ENCODE results near the gene ACOXL.

ACOXL gene

DNA sequence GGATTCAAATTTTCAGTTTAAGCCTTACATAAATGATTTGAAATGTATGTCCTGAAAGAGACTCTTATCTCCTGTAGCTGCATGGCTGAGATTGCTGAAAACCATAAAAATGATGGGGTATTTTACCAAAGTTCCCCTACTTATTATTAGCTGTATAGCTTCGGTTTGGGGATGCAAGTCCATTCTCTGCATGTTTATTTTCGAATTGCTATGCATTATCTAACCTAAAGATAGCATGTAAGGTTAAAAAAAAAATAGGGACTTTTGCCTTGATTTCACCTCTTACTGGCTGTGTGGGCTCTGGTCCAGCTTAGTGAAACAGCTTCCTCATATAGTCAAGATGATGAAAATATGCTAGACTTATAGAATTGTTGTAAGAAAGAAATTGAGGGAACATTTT, 14.0 kb upstream of the ACOXL start:
- TF ChIP-seq, protein P1, sequence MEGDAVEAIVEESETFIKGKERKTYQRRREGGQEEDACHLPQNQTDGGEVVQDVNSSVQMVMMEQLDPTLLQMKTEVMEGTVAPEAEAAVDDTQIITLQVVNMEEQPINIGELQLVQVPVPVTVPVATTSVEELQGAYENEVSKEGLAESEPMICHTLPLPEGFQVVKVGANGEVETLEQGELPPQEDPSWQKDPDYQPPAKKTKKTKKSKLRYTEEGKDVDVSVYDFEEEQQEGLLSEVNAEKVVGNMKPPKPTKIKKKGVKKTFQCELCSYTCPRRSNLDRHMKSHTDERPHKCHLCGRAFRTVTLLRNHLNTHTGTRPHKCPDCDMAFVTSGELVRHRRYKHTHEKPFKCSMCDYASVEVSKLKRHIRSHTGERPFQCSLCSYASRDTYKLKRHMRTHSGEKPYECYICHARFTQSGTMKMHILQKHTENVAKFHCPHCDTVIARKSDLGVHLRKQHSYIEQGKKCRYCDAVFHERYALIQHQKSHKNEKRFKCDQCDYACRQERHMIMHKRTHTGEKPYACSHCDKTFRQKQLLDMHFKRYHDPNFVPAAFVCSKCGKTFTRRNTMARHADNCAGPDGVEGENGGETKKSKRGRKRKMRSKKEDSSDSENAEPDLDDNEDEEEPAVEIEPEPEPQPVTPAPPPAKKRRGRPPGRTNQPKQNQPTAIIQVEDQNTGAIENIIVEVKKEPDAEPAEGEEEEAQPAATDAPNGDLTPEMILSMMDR (IDR thresholded peaks at IDR 0.05) = no peak
- Mint-ChIP-seq H3K9me3 (no peaks in the 10 kb centered on the region), H3K36me3 (ENCODE audit: low read depth) (no peaks in the 10 kb centered on the region), H3K4me3 (no peak overlapping the region), H3K4me1 (no peaks in the 10 kb centered on the region), H3K27ac (no peak overlapping the region), H3K27me3 (ENCODE audit: low read depth, poor library complexity) (peaks cover 6% of the 10 kb centered on the region)
- no peak for DNase-seq

DNA sequence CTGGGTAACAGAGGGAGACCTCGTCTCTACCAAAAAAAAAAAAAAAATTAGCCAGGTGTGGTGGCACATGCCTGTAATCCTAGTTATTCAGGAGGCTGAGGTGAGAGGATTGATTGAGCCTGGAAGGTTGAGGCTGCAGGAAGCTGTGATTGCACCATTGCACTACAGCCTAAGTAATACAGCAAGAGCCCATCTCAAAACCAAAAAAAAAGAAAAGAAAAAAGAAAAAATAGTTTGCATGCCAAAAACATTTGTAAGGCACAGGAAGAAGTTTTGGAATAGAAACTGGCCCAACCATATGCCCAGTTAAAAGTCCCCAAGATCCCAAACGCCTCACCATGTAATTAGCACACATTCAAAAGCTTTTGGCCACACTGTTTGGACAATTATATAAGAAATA, 13.4 kb upstream of the ACOXL start:
- DNase-seq = no peak
- Mint-ChIP-seq H3K27me3 (ENCODE audit: low read depth, poor library complexity) (peaks cover 6% of the 10 kb centered on the region), H3K4me1 (no peaks in the 10 kb centered on the region), H3K9me3 (no peaks in the 10 kb centered on the region), H3K4me3 (no peak overlapping the region), H3K36me3 (ENCODE audit: low read depth) (no peaks in the 10 kb centered on the region), H3K27ac (no peak overlapping the region)
- TF ChIP-seq, protein P1 (IDR thresholded peaks at IDR 0.05) = no peak

GRCh38 chr2:110720547-110720946, 11.8 kb upstream of the ACOXL start:
- H3K4me1 Mint-ChIP-seq = no peaks in the 10 kb centered on the region
- no peak overlapping the region for H3K4me3 Mint-ChIP-seq
- H3K9me3 Mint-ChIP-seq = no peaks in the 10 kb centered on the region
- no peaks in the 10 kb centered on the region for H3K36me3 Mint-ChIP-seq (ENCODE audit: low read depth)
- TF ChIP-seq, protein P1 (IDR thresholded peaks at IDR 0.05) = no peak
- peaks cover 10% of the 10 kb centered on the region for H3K27me3 Mint-ChIP-seq (ENCODE audit: low read depth, poor library complexity)
- H3K27ac Mint-ChIP-seq = no peak overlapping the region
- DNase-seq = no peak

- Mint-ChIP-seq H3K4me3 (no peak overlapping the region), H3K4me1 (no peaks in the 10 kb centered on the region), H3K9me3 (no peaks in the 10 kb centered on the region), H3K36me3 (ENCODE audit: low read depth) (no peaks in the 10 kb centered on the region), H3K27ac (no peak overlapping the region), H3K27me3 (ENCODE audit: low read depth, poor library complexity) (peaks cover 22% of the 10 kb centered on the region)
- TF ChIP-seq, protein P1 (IDR thresholded peaks at IDR 0.05) = no peak
- DNase-seq = no peak
Observed at GRCh38 chr2:110724820-110725219, 7.6 kb upstream of the ACOXL start.

DNA sequence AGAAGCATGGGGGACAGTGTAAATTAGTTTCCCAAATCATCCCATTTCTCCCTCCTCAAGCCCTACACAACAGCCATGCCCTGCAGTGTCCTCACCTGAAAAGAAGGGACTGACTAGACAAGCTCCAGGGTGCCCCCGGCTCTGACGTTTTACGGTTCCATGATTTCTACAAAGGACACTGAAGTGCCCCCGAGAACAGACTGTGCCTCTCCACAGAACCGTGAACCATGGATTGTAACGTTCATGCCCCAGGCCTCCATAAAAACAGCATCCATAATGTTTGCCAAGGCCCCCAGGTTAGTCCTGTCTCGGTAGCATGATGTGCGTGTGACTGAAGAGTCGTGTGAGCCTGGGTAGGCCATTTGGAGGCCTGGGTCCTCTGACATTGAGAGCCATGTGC, 7.0 kb upstream of the ACOXL start:
- Mint-ChIP-seq H3K36me3 (ENCODE audit: low read depth) (no peaks in the 10 kb centered on the region), H3K9me3 (no peaks in the 10 kb centered on the region), H3K27me3 (ENCODE audit: low read depth, poor library complexity) (peaks cover 23% of the 10 kb centered on the region), H3K27ac (no peak overlapping the region), H3K4me3 (no peak overlapping the region), H3K4me1 (no peaks in the 10 kb centered on the region)
- no peak for DNase-seq
- TF ChIP-seq, protein P1 (IDR thresholded peaks at IDR 0.05) = no peak

DNA sequence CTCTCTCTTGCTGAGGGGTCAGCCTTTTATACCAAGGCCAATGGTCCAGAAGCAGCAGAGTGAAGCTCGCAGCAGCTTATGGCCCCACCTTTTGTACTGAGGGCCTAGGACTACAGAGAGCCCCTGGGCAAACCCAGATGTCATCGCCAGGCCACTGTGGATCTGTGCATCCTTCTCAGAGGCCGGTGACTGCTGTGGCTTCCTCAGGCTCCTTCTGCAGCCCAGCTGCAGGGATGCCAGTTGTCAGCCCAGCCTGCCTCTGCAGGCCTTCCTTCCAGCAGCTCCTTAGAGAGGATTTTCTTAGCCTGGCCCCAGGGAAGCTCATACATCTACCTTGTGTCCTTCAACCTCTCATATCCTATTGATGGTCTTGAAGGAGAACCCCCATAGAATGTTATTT, 6.5 kb upstream of the ACOXL start:
- H3K36me3 Mint-ChIP-seq (ENCODE audit: low read depth) = peaks cover 4% of the 10 kb centered on the region
- H3K27ac Mint-ChIP-seq = no peak overlapping the region
- TF ChIP-seq, protein P1 (IDR thresholded peaks at IDR 0.05) = no peak
- peaks cover 27% of the 10 kb centered on the region for H3K27me3 Mint-ChIP-seq (ENCODE audit: low read depth, poor library complexity)
- H3K4me3 Mint-ChIP-seq = no peak overlapping the region
- no peaks in the 10 kb centered on the region for H3K4me1 Mint-ChIP-seq
- peaks cover 5% of the 10 kb centered on the region for H3K9me3 Mint-ChIP-seq
- DNase-seq = no peak

Measured in nephron progenitor cell (in vitro differentiated cells).